NCI-H446 (cell line): Measurements from ENCODE around the gene PIK3C2G.

Experiments used
- DNase-seq, 2 experiments: peaks; one replicate each; lab custom pipeline; 2025; lab: John Stamatoyannopoulos, UW

Gene PIK3C2G

GRCh38 chr12:18414671-18415070 lies 153.4 kb downstream of the PIK3C2G start:
- DNase-seq = no peak

DNA sequence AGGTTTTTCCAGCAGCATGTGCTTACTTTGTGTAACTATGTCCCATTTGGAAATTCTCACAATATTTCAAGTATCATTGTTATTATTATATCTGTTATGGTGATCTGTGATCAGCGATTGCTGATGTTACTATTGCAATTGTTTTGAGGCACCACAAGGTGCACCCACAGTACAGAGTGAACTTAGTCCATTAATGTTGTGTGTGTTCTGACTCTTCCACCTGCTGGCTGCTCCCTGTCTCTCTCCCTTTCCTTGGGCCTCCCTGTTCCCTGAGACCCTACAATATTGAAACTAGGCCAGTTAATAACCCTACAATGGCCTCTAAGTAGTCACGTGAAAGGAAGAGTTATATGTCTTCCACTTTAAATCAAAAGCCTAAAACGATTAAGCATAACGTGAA lies 153.9 kb downstream of the PIK3C2G start:
- DNase-seq = no peak

- DNase-seq = no peak
Observed at GRCh38 chr12:18416412-18416811, 155.1 kb downstream of the PIK3C2G start.

DNA sequence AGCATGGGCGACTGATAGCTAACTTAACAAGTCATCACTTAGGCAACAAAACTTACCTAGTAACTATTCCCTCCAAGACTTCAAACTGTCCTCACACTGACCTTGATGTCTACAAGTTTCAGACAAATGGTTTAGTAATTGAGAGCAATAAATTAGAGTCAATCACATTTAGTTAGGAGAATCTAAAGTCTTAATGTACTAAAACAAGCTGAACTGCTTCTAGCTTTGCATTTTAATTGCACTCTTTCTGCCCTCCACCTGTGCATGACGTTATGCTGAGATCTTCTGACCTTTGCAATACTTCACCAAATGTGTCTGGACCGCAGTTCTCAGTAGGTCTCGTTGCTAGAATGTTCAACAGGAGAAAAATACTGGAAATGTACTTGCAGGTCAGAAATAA lies 158.0 kb downstream of the PIK3C2G start:
- DNase-seq = no peak

GRCh38 chr12:18421867-18422266 lies 160.5 kb downstream of the PIK3C2G start:
- no peak for DNase-seq

DNA sequence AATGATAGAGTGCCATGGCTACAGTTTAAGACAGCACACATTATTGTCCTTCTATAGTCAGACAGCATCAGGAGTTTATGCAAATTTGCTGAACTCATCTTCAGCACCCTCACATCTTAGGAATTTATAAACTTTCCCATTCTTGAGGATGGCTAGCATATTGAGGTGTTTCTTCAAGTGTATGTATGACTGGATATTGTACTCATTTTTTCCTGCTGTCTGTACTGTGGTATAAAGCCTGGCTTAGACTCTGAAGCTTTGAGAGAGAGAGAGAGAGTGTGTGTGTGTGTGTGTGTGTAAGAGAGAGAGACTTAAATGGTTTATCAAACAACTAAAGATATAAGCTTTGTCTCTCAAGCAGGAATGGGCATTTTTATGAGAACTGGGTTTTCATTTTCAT lies 161.6 kb downstream of the PIK3C2G start:
- DNase-seq = no peak

DNA sequence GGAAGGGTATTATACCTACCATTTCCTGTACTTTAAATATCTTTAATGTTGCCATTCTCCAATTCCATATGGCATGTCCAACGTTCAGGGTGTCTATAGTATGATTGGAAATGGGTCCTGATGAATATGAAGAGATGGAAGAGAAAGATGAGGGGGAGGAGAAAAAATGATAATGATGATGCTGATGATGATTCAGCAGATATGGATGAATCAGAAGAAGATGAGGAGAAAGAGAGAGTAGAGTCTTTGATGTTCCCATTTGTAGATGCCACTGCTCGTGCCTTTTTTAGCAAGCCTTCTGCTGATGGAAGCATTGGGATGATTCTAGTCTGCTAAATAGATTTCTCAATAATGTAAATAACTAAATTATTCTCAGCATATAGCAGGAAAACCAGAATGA lies 163.5 kb downstream of the PIK3C2G start:
- DNase-seq = no peak

DNA sequence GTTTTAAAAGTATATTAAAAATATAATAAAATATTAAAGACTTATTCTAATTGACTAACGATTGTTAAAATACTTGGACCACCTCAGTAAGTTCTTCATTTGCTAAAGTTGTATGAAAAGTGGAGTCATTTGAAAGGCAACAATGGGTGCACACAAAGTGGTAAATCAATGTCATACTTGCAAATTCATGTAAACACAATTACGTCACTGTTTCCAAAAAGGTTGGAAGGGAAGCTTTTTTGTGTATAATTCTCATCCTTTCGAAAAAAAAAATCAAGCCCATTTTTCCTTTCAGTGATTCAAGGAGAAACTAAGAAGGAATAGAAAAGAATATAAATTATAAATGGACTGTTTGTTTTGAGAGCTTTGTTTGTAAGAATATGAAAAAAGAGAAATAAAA lies 166.2 kb downstream of the PIK3C2G start:
- DNase-seq = no peak

GRCh38 chr12:18428416-18428815 lies 167.1 kb downstream of the PIK3C2G start:
- no peak for DNase-seq

GRCh38 chr12:18429366-18429765 lies 168.0 kb downstream of the PIK3C2G start:
- no peak for DNase-seq

DNA sequence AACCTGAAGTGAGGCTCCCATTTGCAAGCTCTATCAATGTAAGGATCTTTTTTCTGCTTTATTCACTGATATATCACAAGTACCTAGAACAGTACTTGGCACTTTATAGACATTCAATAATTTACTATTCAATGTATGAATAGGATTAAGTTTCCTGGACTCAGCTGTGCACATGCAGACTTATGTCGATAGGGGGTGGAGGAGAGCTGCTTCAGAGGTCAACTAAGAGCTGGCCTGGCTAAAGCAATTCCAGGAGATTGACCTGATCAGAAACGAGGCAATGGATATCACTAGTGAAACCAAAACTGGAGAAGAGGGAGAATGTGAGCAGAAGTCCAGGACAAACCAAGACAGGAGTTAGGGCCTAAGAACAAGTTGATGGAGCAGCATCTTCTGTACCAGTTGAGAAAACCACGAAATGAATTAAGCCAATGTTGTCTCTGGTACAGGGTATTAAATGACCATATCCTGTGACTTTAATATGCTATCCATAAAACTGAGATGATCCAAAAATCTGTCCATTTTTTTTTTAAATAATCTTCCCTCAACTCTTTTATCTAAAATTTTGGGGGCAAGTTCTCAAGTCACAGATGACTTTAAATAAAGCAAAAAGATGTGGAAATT lies 169.2 kb downstream of the PIK3C2G start:
- peak; percentile 15 to 59 for DNase-seq

- DNase-seq = no peak
Observed at GRCh38 chr12:18431771-18432170, 170.5 kb downstream of the PIK3C2G start.

GRCh38 chr12:18432206-18432605 lies 170.9 kb downstream of the PIK3C2G start:
- no peak for DNase-seq

GRCh38 chr12:18436170-18436569 lies 174.9 kb downstream of the PIK3C2G start:
- no peak for DNase-seq

GRCh38 chr12:18439541-18439940 lies 178.2 kb downstream of the PIK3C2G start:
- no peak for DNase-seq

GRCh38 chr12:18443768-18444437 lies 182.6 kb downstream of the PIK3C2G start:
- DNase-seq = peak; percentile 6 to 21

- DNase-seq = peak in 1 of 2 experiments; percentile 22
Observed at GRCh38 chr12:18446061-18446644, 184.8 kb downstream of the PIK3C2G start.

DNA sequence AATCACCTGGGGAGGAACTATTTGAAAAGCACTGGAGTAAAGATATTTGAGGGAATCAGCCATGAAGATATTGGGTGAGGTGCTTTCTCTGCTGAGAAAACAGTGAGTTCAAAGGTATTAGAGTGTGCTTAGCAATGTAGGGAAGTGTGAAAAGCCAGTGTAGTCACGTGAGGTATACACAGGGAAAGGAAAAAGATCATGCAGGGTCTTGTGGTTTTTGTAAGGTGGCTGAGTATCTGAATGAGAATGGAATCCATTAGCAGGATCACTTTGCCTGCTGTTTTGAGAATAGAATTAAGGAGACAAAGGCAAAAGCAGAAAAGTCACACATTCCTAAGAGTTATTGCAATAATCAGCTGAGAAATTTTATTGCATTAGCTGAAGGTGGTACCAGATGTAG lies 193.0 kb downstream of the PIK3C2G start:
- no peak for DNase-seq

DNA sequence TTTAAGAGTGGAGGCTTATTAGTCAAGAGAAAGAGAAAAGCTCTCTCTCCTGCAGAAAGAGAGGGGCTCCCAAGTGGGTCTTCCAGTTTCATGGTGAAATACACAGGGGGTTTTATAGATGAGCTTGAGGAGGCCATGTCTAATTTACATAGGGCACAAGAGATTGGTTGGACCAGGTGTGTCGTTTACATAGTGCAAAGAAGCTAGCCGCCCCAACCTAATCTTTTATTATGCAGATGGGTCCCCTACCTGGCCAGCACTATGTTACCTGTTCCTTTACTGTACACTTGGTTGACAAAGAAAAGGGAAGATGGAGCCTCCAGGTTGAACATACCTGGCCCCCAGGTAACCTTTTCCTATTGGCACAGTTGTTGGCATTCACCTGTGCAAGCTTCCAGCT lies 195.0 kb downstream of the PIK3C2G start:
- DNase-seq = no peak

DNA sequence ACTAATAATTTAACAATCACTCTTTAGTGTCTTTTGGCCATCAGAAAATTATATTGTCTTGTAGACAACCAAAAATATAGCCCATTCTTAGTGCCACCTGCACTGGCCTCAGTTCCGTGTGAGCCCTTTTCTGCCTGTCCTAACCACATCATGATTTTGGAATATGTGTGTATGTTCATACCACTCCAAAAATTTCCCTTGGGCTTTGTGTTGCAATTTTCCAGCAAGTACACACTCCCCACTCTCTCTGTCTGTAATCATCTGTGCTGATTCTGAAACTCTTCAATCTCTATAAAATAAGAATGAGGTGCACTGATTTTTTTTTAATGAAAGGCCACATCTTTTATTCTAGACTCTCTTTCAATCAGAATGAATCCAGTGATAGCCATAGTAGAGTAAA lies 196.0 kb downstream of the PIK3C2G start:
- DNase-seq = no peak

DNA sequence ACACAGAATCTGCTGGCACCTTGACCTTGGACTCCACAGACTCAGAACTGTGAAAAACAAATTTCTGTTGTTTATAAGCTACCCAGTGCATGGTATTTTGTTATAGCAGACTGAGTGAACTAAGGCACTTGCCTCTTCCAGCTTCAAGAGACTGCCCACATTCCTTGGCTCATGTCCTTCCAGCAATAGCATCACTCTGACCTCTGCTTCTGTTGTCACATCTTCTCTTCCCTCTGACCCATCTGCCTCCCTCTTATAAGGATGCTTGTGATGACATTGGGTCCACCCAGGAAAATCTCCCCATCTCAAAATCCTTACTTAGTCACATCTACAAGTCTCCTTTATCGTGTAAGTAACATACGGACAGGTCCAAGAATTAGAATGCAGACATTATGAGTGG lies 200.4 kb downstream of the PIK3C2G start:
- DNase-seq = peak in 1 of 2 experiments; percentile 6

DNA sequence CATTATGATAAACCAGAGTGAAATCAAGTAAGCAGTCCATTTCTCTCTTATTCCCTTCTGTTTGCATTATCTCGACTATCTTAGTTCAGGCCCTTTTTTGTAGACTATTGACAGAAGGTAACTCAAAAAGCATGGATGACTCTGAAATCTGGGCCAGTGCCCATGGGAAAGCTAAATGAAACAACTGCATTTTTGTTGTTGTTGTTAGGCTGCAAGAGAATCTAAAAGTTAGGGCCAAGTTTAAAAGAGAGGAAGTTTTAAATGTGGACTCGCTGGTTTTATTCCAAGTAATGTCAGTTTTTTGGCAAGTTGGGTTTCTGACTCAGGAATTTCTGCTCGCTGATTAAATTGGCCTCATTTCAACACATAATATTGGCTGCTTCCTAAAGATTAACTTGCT lies 201.1 kb downstream of the PIK3C2G start:
- DNase-seq = peak; percentile 36 to 85

DNA sequence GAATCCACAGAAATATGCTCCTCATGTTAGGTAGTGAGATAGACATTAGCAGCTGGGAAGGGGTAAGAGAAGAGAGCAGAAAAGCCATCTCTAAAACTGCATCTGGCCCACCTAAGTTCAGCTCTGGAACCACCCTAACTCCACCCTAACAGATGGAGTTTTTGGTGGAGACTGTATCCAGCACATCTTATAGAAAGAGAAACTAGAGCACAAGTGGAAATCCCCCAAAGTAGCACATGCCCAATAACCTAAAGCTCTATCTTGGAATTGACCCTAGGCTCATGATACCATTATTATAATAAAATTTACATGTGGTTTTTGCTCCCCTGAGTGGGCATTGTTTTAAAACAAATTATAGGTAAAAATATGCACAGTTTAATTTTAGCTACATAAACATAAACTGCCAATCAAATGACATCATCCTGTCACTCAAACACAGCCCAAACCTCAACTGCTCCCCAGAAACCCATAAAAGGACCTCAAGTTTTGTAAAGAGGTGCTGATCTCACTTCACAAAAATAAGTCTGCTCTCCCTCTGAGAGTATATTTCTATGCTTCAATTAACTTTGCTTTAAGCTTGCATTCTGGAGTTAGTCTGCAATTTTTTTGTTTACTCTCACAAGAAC lies 206.4 kb downstream of the PIK3C2G start:
- DNase-seq = no peak
